K562 (cell line): ENCODE results near the gene ANKZF1.

Source experiments
- CEBPG ChIP-seq, 3 experiments: fragments of 200-800 bp in 1 of 3; sonication (Bioruptor generic) in 1 of 3; sonication (generic) in 1 of 3; formaldehyde crosslinking in 1 of 3; IDR thresholded peaks in 2 of 3; conservative IDR thresholded peaks in 1 of 3; 2 replicates each; pipeline versions ENCODE4 v1.6.1 to v1.8.0; 2016 to 2022; ENCODE audit warnings: missing compliant biosample characterization in 2 of 3, missing genetic modification characterization in 2 of 3, mild to moderate bottlenecking in 1 of 3, missing genetic modification reagents in 1 of 3
- CTCF ChIP-seq, 3 experiments: IDR thresholded peaks in 2 of 3; conservative IDR thresholded peaks in 1 of 3; 2 replicates each; pipeline ENCODE4 v1.5.1; 2011 to 2012; ENCODE audit warnings: low read length in 3 of 3, mild to moderate bottlenecking in 3 of 3, control low read depth in 2 of 3, improper control_type of control experiment in 1 of 3, inconsistent platforms in 1 of 3, low read depth in 1 of 3, mixed read lengths in 1 of 3, moderate library complexity in 1 of 3; ENCODE audit not compliant: insufficient read depth in 2 of 3
- MAFK ChIP-seq: IDR thresholded peaks from 2 replicates; pipeline ENCODE4 v1.6.1; 2011; ENCODE audit warnings: low read length, improper control_type of control experiment

GRCh38 chr2:219220652-219221402 is 8.8 kb upstream of the ANKZF1 start:
- TF ChIP-seq CEBPG (CRISPR knock-in tag; IDR thresholded peaks at IDR 0.05) (no peak), CEBPG (tag; conservative IDR thresholded peaks at IDR 0.05 in 1 of 2, IDR thresholded peaks at IDR 0.05 in 1 of 2) (no peak), CTCF (IDR thresholded peaks at IDR 0.05 in 2 of 3, conservative IDR thresholded peaks at IDR 0.05 in 1 of 3; ENCODE audit: insufficient read depth in 2 of 3, low read depth in 1 of 3, low read length in 3 of 3) (no peak), MAFK (no peak)
